Ovary (tissue), 3 donors: ENCODE data around the gene DDX47.

ENCODE experiments used
- CTCF ChIP-seq, 3 donors: fragments of 450-650 bp in 2 of 3; fragments of 200-600 bp in 1 of 3; IDR thresholded peaks; one replicate each; pipeline versions ENCODE4 v1.5.1 to v1.8.0; 2016 to 2022; ENCODE audit warnings: antibody characterized with exemption in 3 of 3, mild to moderate bottlenecking in 1 of 3
- EP300 ChIP-seq: sonication (generic); formaldehyde crosslinking; IDR thresholded peaks from one replicate; pipeline ENCODE4 v1.6.1; 2017; ENCODE audit warnings: antibody characterized with exemption
- POLR2A ChIP-seq: fragments of 450-650 bp; IDR thresholded peaks from one replicate; pipeline ENCODE4 v1.6.1; 2017; ENCODE audit warnings: antibody characterized with exemption, mild to moderate bottlenecking, moderate library complexity
- donor health status: DM: no; HTN: no; CAD: no.

GRCh38 chr12:12792421-12792820 is 20.7 kb upstream of the DDX47 start:
- TF ChIP-seq CTCF (IDR thresholded peaks at IDR 0.05) (no peak), POLR2A (no peak), EP300 (no peak)
